Measurements from ENCODE around the gene NTN4. TPM values are rescaled to one million over a fixed set of nuclear protein-coding genes. Genes with fewer than 3 reads are reported as not detected.
"Not testable (repeated sequence)": the region's sequence is repeated elsewhere in the genome, so short reads cannot be mapped to it uniquely, and the experiment has no call there.

Gene NTN4
- polyA plus RNA-seq, 1 donor (not counting 4 experiments of a cell fraction or from before 2014, with no cell fraction given): 8.3 TPM

- no peak overlapping the region for H3K4me3 ChIP-seq (ENCODE audit: control insufficient read depth in 2 of 3, extremely low read depth in 1 of 3, insufficient read depth in 2 of 3, low read depth in 1 of 3, low read length in 3 of 3)
- TF ChIP-seq EZH2 (IDR thresholded peaks at IDR 0.05; ENCODE audit: low read length) (no peak), CTCF (optimal IDR thresholded peaks at IDR 0.05 in 1 of 3, IDR thresholded peaks at IDR 0.05 in 1 of 3, conservative IDR thresholded peaks at IDR 0.05 in 1 of 3; ENCODE audit: extremely low read depth in 1 of 3, insufficient read depth in 2 of 3, low read length in 3 of 3) (no peak)
- no peak overlapping the region for H3K27ac ChIP-seq (ENCODE audit: control insufficient read depth, insufficient read depth, low read length)
- H3K79me2 ChIP-seq (ENCODE audit: control insufficient read depth, insufficient read depth, low read length): no peaks in the 10 kb centered on the region
- peaks cover 0 to 1% of the 10 kb centered on the region in 2 experiments for H3K36me3 ChIP-seq (ENCODE audit: control insufficient read depth in 2 of 2, extremely low read depth in 1 of 2, insufficient read depth in 2 of 2, low read length in 2 of 2)
- H4K20me1 ChIP-seq (ENCODE audit: control insufficient read depth, extremely low read depth, insufficient read depth, low read length): no peaks in the 10 kb centered on the region
- no peaks in the 10 kb centered on the region for H3K9me1 ChIP-seq (ENCODE audit: control insufficient read depth, extremely low read depth, insufficient read depth, low read length)
- no peaks in the 10 kb centered on the region for H3K4me1 ChIP-seq (ENCODE audit: control insufficient read depth, extremely low read depth, insufficient read depth, low read length)
- no peaks in the 10 kb centered on the region for H3K9me3 ChIP-seq (ENCODE audit: control insufficient read depth, low read depth, low read length)
- H2AFZ ChIP-seq (ENCODE audit: control insufficient read depth, low read length): no peak overlapping the region
- H3K4me2 ChIP-seq (ENCODE audit: control insufficient read depth, extremely low read depth, insufficient read depth, low read depth, low read length): no peak overlapping the region
- no peak for FAIRE-seq
- dilution Hi-C loops (cut with MboI; ENCODE audit: extremely low pct_ligation_motif_present, low sequenced_read_pairs): no loop called here
- H3K27me3 ChIP-seq (ENCODE audit: control insufficient read depth, extremely low read depth, insufficient read depth, low read length): no peaks in the 10 kb centered on the region
- DNase-seq (ENCODE audit: low read depth, low spot score): no peak
- H3K9ac ChIP-seq (ENCODE audit: control insufficient read depth, extremely low read depth, insufficient read depth, low read length): no peak overlapping the region
Measured at GRCh38 chr12:95681210-95681765, 109.3 kb downstream of the NTN4 start.

GRCh38 chr12:95678684-95679083 is 111.9 kb downstream of the NTN4 start:
- Histone ChIP-seq H2AFZ (ENCODE audit: control insufficient read depth, low read length) (no peak overlapping the region), H3K27ac (ENCODE audit: control insufficient read depth, insufficient read depth, low read length) (no peak overlapping the region), H4K20me1 (ENCODE audit: control insufficient read depth, extremely low read depth, insufficient read depth, low read length) (no peaks in the 10 kb centered on the region), H3K9me1 (ENCODE audit: control insufficient read depth, extremely low read depth, insufficient read depth, low read length) (no peaks in the 10 kb centered on the region), H3K4me1 (ENCODE audit: control insufficient read depth, extremely low read depth, insufficient read depth, low read length) (no peaks in the 10 kb centered on the region), H3K79me2 (ENCODE audit: control insufficient read depth, insufficient read depth, low read length) (no peaks in the 10 kb centered on the region), H3K36me3 (ENCODE audit: control insufficient read depth in 2 of 2, extremely low read depth in 1 of 2, insufficient read depth in 2 of 2, low read length in 2 of 2) (peaks cover 0 to 1% of the 10 kb centered on the region in 2 experiments), H3K9ac (ENCODE audit: control insufficient read depth, extremely low read depth, insufficient read depth, low read length) (no peak overlapping the region), H3K9me3 (ENCODE audit: control insufficient read depth, low read depth, low read length) (no peaks in the 10 kb centered on the region), H3K4me3 (ENCODE audit: control insufficient read depth in 2 of 3, extremely low read depth in 1 of 3, insufficient read depth in 2 of 3, low read depth in 1 of 3, low read length in 3 of 3) (no peak overlapping the region), H3K27me3 (ENCODE audit: control insufficient read depth, extremely low read depth, insufficient read depth, low read length) (no peaks in the 10 kb centered on the region), H3K4me2 (ENCODE audit: control insufficient read depth, extremely low read depth, insufficient read depth, low read depth, low read length) (no peak overlapping the region)
- FAIRE-seq (no peak), DNase-seq (ENCODE audit: low read depth, low spot score) (no peak)
- TF ChIP-seq CTCF (optimal IDR thresholded peaks at IDR 0.05 in 1 of 3, IDR thresholded peaks at IDR 0.05 in 1 of 3, conservative IDR thresholded peaks at IDR 0.05 in 1 of 3; ENCODE audit: extremely low read depth in 1 of 3, insufficient read depth in 2 of 3, low read length in 3 of 3): no peak
- no peak for TF ChIP-seq EZH2 (IDR thresholded peaks at IDR 0.05; ENCODE audit: low read length)
- dilution Hi-C loops (cut with MboI; ENCODE audit: extremely low pct_ligation_motif_present, low sequenced_read_pairs): no loop called here

- not testable (repeated sequence) for FAIRE-seq
Measured at GRCh38 chr12:95677782-95678181, 112.8 kb downstream of the NTN4 start.

More at GRCh38 chr12:95677782-95678181, 112.8 kb downstream of the NTN4 start:
- dilution Hi-C loops (cut with MboI; ENCODE audit: extremely low pct_ligation_motif_present, low sequenced_read_pairs); H3K4me3 ChIP-seq (ENCODE audit: control insufficient read depth in 2 of 3, extremely low read depth in 1 of 3, insufficient read depth in 2 of 3, low read depth in 1 of 3, low read length in 3 of 3); H3K9ac ChIP-seq (ENCODE audit: control insufficient read depth, extremely low read depth, insufficient read depth, low read length); H3K79me2 ChIP-seq (ENCODE audit: control insufficient read depth, insufficient read depth, low read length); H2AFZ ChIP-seq (ENCODE audit: control insufficient read depth, low read length); H3K27me3 ChIP-seq (ENCODE audit: control insufficient read depth, extremely low read depth, insufficient read depth, low read length); H3K9me3 ChIP-seq (ENCODE audit: control insufficient read depth, low read depth, low read length); H4K20me1 ChIP-seq (ENCODE audit: control insufficient read depth, extremely low read depth, insufficient read depth, low read length); H3K9me1 ChIP-seq (ENCODE audit: control insufficient read depth, extremely low read depth, insufficient read depth, low read length); DNase-seq (ENCODE audit: low read depth, low spot score); H3K27ac ChIP-seq (ENCODE audit: control insufficient read depth, insufficient read depth, low read length); H3K4me1 ChIP-seq (ENCODE audit: control insufficient read depth, extremely low read depth, insufficient read depth, low read length); H3K4me2 ChIP-seq (ENCODE audit: control insufficient read depth, extremely low read depth, insufficient read depth, low read depth, low read length); H3K36me3 ChIP-seq (ENCODE audit: control insufficient read depth in 2 of 2, extremely low read depth in 1 of 2, insufficient read depth in 2 of 2, low read length in 2 of 2): not testable (repeated sequence)
